ENCODE data around the gene APBA1. TPM values are rescaled to one million over a fixed set of nuclear protein-coding genes. Genes with fewer than 3 reads are reported as not detected.

Gene APBA1
- total RNA-seq, 4 donors from 2014 or later: 3.9 to 16.0 (median 6.6) TPM

DNA sequence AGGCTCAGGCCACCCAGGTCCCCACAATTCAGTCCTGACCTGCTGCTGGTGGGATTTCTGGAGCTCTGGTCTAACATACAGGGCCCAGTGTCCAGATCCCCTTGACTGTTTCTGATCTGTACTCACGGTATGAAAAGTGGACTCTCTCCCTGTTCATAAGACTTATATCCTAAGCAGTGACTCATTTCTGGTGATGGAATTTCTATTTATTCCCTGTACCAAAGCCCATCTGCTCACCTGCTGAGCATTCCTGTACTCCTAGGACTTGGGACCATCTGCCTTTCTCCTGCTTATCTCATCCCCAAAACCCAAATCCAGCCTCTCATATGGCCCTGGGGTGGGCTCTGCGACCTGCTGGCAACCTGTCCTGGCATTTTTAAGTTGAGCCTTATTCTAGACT lies 86.6 kb downstream of the APBA1 start:
- TF ChIP-seq, protein P1, sequence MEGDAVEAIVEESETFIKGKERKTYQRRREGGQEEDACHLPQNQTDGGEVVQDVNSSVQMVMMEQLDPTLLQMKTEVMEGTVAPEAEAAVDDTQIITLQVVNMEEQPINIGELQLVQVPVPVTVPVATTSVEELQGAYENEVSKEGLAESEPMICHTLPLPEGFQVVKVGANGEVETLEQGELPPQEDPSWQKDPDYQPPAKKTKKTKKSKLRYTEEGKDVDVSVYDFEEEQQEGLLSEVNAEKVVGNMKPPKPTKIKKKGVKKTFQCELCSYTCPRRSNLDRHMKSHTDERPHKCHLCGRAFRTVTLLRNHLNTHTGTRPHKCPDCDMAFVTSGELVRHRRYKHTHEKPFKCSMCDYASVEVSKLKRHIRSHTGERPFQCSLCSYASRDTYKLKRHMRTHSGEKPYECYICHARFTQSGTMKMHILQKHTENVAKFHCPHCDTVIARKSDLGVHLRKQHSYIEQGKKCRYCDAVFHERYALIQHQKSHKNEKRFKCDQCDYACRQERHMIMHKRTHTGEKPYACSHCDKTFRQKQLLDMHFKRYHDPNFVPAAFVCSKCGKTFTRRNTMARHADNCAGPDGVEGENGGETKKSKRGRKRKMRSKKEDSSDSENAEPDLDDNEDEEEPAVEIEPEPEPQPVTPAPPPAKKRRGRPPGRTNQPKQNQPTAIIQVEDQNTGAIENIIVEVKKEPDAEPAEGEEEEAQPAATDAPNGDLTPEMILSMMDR (IDR thresholded peaks at IDR 0.05; ENCODE audit: low read depth): no peak

DNA sequence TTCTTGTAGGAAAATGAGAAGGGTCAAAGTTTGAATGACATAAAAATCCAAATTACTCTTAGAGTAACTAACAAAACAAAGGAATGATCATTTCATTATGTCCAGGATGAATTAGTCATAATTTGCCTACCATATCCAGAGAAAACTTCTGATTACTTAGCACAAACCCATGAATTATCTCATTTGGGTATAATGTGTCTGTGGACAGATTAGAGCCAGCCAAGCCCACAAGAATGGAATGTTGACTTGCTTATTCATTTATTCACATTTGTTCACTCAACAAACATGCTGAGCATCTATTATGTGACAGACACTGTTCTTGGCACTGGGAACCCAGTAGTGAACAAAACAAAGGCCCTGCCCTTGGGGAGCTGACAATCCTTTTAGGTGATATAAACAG lies 87.4 kb downstream of the APBA1 start:
- TF ChIP-seq, protein P1 (IDR thresholded peaks at IDR 0.05; ENCODE audit: low read depth): no peak

DNA sequence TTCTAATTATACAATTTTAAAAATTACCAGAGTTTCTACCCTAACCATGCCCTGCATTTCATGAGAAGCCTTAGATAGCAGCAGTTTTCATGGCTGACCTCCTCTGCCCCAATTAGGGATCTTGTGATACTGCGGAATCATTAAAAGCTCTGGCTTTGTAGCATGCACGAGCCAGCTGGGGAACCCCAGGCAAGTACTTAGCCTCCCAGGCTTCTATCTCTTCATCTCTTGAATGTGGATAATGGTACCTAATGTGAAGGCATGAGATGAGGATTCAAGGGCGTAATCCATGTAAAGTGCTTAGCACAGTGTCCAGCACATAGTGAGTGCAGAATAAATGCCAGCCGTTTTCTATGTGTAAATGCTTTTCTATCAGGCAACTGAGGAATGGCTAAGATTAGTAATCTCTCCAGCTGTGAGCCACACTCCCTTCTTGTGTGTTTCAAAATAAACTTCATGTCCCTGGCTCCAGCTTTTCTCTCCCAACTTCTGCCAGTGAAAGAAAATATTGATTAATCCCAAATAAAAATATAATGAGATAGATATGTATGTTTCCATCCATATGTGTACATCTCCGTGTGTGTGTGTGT lies 88.4 kb downstream of the APBA1 start:
- TF ChIP-seq, protein P1 (IDR thresholded peaks at IDR 0.05; ENCODE audit: low read depth): no peak

DNA sequence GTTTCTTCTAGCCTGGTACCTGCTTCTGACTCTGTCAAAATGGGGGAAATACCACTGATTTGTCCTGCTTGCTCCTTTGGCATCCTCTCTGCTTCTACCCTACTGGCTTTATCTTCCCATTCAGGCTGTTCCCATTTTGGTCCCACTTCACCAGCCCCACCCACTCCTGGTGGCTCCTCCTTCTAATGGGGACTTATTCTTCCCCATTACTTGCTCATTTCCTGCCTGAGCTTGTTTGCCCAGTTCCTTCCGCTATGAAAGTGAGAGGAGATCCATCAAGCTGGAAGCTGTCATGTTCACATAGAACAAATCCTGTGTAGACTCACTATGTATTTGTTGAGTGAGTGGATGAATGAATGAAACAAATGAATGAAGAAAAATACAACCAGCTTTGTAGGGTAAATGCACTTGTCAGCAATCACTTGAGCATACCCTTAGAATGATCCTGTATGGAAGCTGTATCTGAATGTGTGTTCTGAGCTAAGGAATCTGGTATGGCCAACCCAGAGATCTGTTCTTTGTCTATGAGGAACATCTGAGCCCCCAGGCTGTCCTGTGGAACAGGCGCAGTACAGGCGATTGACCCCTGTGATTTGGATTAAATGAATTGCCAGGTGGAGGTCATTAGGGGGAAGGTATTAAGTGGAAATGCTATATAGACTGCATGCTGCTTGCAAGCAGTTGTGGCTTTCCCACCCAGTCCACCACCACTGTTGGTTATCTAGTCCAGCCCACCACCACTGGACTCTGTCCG lies 89.5 kb downstream of the APBA1 start:
- TF ChIP-seq, protein P1 (IDR thresholded peaks at IDR 0.05; ENCODE audit: low read depth): no peak

DNA sequence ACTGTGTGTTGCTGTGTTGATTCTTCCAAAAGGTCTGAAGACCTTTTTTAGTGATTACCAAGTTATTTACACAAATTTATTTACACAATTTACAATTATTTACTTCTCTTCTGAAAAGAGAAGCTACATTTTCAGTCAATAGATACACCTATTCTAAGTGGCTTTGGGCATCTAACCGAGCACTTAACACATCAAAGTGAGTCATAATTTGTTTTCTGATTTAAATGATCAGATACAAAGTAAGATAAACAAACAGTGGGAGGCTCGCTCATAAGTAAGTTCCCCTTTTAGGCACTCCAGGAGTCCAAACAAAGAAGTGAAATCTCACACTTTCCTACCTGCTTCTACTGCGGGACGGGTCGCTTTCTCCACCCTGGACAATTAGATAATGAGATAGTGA lies 90.2 kb downstream of the APBA1 start:
- TF ChIP-seq, protein P1 (IDR thresholded peaks at IDR 0.05; ENCODE audit: low read depth): no peak

GRCh38 chr9:69580582-69581214 lies 91.5 kb downstream of the APBA1 start:
- TF ChIP-seq, protein P1 (IDR thresholded peaks at IDR 0.05; ENCODE audit: low read depth): no peak
